IPS-11a (cell line): ENCODE results near the gene MEGF8.

ENCODE experiments used
- H3K4me3 ChIP-seq: one replicate; pipeline ENCODE4 v1.5.1; 2013; ENCODE audit warnings: low read depth, low read length, control low read depth

MEGF8 gene

GRCh38 chr19:42410371-42410770 is 84.9 kb downstream of the MEGF8 start:
- H3K4me3 ChIP-seq = no peak overlapping the region

- H3K4me3 ChIP-seq = no peak overlapping the region
Observed at GRCh38 chr19:42411581-42412178, 86.2 kb downstream of the MEGF8 start.

- no peak overlapping the region for H3K4me3 ChIP-seq
Observed at GRCh38 chr19:42412227-42412626, 86.8 kb downstream of the MEGF8 start.

GRCh38 chr19:42412661-42413076 is 87.2 kb downstream of the MEGF8 start:
- H3K4me3 ChIP-seq = no peak overlapping the region

GRCh38 chr19:42419309-42419708 is 93.9 kb downstream of the MEGF8 start:
- H3K4me3 ChIP-seq = no peak overlapping the region

GRCh38 chr19:42420055-42420544 is 94.7 kb downstream of the MEGF8 start:
- no peak overlapping the region for H3K4me3 ChIP-seq

GRCh38 chr19:42421101-42421500 is 95.7 kb downstream of the MEGF8 start:
- H3K4me3 ChIP-seq = no peak overlapping the region

- H3K4me3 ChIP-seq = no peak overlapping the region
Observed at GRCh38 chr19:42421591-42422031, 96.2 kb downstream of the MEGF8 start.

GRCh38 chr19:42422092-42422900 is 96.9 kb downstream of the MEGF8 start:
- H3K4me3 ChIP-seq = peak overlapping the region; percentile 56

GRCh38 chr19:42422901-42423461 is 97.5 kb downstream of the MEGF8 start:
- peak overlapping the region; percentile 56 for H3K4me3 ChIP-seq

GRCh38 chr19:42423462-42424344 is 98.3 kb downstream of the MEGF8 start:
- peak overlapping the region; percentile 56 for H3K4me3 ChIP-seq

GRCh38 chr19:42424345-42424707 is 98.9 kb downstream of the MEGF8 start:
- H3K4me3 ChIP-seq = no peak overlapping the region

GRCh38 chr19:42424712-42425131 is 99.3 kb downstream of the MEGF8 start:
- no peak overlapping the region for H3K4me3 ChIP-seq

- H3K4me3 ChIP-seq = no peak overlapping the region
Observed at GRCh38 chr19:42426643-42427042, 101.2 kb downstream of the MEGF8 start.

GRCh38 chr19:42427313-42427712 is 101.9 kb downstream of the MEGF8 start, which contains the start of gene LIPE:
TSS of gene LIPE (minus strand) at chr19:42427388. CDS start at chr19:42427149, 239 bp downstream.
- no peak within 1 kb of the TSS for H3K4me3 ChIP-seq
